HL-60 (cell line): ENCODE data around the gene SLC17A2.

ENCODE experiments used
- DNase-seq, 2 experiments: peaks; one replicate each; pipeline ENCODE4 v3.0.0-alpha.2; 2010 to 2020; ENCODE audit warnings: low read depth in 1 of 2, low spot score in 1 of 2
- H3K27ac ChIP-seq: fragments of 250-450 bp; sonication (Bioruptor Pico); replicated peaks from 2 replicates; pipeline ENCODE4 v1.5.1; 2020; ENCODE audit warnings: mild to moderate bottlenecking, moderate library complexity
- H3K27me3 ChIP-seq: fragments of 250-450 bp; sonication (Bioruptor Pico); 2 replicates; pipeline ENCODE4 v1.5.1; 2021; ENCODE audit warnings: mild to moderate bottlenecking, moderate library complexity; ENCODE audit not compliant: insufficient read depth, poor library complexity, severe bottlenecking
- H3K4me3 ChIP-seq: replicated peaks from 2 replicates; pipeline ENCODE4 v1.5.1; 2011; ENCODE audit warnings: mild to moderate bottlenecking, control low read depth, low read length; ENCODE audit not compliant: insufficient read depth
- GABPA ChIP-seq: IDR thresholded peaks from 2 replicates; pipeline ENCODE4 v1.6.1; 2012; ENCODE audit warnings: low read depth
- POLR2AphosphoS5 ChIP-seq: IDR thresholded peaks from 2 replicates; pipeline ENCODE4 v1.6.1; 2012; ENCODE audit warnings: low read depth
- SPI1 ChIP-seq: IDR thresholded peaks from 2 replicates; pipeline ENCODE4 v1.6.1; 2012; ENCODE audit warnings: low read depth, mild to moderate bottlenecking, borderline replicate concordance
- TF ChIP-seq, protein P1 (sequence below): IDR thresholded peaks from one replicate; pipeline ENCODE4 v1.5.1; 2011; ENCODE audit warnings: low read length, control low read depth, inconsistent platforms; ENCODE audit not compliant: insufficient read depth
- TF ChIP-seq, protein P2 (sequence below): IDR thresholded peaks from 2 replicates; pipeline ENCODE4 v1.6.1; 2012; ENCODE audit warnings: low read depth; ENCODE audit not compliant: insufficient replicate concordance

Gene SLC17A2

DNA sequence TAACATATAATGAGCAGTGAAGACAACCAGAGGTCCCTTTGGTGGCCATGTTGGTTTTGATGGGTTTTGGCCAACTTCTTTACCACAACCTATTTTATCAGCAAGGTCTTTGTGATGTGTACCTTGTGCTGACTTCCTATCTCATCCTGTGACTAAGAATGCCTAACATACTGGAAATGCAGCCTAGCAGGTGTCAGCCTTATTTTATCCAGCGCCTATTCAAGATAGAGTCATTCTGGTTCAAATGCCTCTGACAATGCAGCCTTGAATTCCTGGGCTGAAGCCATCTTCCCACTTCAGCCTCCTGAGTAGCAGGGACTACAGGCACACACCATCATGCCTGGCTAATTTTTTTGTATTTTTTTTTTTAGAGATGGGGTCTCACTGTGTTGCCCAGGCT, 24.3 kb upstream of the SLC17A2 start:
- TF ChIP-seq, protein P1, sequence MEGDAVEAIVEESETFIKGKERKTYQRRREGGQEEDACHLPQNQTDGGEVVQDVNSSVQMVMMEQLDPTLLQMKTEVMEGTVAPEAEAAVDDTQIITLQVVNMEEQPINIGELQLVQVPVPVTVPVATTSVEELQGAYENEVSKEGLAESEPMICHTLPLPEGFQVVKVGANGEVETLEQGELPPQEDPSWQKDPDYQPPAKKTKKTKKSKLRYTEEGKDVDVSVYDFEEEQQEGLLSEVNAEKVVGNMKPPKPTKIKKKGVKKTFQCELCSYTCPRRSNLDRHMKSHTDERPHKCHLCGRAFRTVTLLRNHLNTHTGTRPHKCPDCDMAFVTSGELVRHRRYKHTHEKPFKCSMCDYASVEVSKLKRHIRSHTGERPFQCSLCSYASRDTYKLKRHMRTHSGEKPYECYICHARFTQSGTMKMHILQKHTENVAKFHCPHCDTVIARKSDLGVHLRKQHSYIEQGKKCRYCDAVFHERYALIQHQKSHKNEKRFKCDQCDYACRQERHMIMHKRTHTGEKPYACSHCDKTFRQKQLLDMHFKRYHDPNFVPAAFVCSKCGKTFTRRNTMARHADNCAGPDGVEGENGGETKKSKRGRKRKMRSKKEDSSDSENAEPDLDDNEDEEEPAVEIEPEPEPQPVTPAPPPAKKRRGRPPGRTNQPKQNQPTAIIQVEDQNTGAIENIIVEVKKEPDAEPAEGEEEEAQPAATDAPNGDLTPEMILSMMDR = no peak
- no peak for TF ChIP-seq POLR2AphosphoS5
- TF ChIP-seq, protein P2, sequence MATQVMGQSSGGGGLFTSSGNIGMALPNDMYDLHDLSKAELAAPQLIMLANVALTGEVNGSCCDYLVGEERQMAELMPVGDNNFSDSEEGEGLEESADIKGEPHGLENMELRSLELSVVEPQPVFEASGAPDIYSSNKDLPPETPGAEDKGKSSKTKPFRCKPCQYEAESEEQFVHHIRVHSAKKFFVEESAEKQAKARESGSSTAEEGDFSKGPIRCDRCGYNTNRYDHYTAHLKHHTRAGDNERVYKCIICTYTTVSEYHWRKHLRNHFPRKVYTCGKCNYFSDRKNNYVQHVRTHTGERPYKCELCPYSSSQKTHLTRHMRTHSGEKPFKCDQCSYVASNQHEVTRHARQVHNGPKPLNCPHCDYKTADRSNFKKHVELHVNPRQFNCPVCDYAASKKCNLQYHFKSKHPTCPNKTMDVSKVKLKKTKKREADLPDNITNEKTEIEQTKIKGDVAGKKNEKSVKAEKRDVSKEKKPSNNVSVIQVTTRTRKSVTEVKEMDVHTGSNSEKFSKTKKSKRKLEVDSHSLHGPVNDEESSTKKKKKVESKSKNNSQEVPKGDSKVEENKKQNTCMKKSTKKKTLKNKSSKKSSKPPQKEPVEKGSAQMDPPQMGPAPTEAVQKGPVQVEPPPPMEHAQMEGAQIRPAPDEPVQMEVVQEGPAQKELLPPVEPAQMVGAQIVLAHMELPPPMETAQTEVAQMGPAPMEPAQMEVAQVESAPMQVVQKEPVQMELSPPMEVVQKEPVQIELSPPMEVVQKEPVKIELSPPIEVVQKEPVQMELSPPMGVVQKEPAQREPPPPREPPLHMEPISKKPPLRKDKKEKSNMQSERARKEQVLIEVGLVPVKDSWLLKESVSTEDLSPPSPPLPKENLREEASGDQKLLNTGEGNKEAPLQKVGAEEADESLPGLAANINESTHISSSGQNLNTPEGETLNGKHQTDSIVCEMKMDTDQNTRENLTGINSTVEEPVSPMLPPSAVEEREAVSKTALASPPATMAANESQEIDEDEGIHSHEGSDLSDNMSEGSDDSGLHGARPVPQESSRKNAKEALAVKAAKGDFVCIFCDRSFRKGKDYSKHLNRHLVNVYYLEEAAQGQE = no peak
- no peak for TF ChIP-seq GABPA

DNA sequence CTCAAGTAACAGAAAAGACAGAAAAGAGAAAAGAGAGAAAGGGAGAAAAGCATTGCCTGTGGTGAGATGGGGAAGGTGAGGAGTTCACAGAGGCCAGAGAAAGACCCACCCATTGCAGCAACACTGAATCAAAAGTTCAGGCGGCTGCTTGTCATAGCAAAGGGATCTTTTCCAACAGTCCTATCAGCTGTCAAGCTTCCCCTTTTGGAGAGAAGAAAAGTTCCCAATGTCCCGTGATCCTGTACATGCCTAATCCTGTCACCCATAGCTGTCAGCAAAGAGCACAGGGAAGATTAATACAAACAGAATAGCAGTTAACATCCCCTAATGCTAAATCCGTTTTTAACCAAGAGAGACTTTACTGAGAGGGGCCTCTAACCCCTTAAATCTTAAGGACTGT, 23.2 kb upstream of the SLC17A2 start:
- TF ChIP-seq GABPA = no peak
- TF ChIP-seq, protein P1 = no peak
- no peak for TF ChIP-seq SPI1
- no peak for TF ChIP-seq POLR2AphosphoS5
- TF ChIP-seq, protein P2 = no peak
- DNase-seq = no peak
- Histone ChIP-seq H3K4me3 (no peak overlapping the region), H3K27ac (no peak overlapping the region), H3K27me3 (no peaks in the 10 kb centered on the region)

More for the DNA sequence above, 24.3 kb upstream of the SLC17A2 start:
- Histone ChIP-seq H3K4me3 (no peak overlapping the region), H3K27me3 (no peaks in the 10 kb centered on the region), H3K27ac (no peak overlapping the region)
- DNase-seq = no peak

DNA sequence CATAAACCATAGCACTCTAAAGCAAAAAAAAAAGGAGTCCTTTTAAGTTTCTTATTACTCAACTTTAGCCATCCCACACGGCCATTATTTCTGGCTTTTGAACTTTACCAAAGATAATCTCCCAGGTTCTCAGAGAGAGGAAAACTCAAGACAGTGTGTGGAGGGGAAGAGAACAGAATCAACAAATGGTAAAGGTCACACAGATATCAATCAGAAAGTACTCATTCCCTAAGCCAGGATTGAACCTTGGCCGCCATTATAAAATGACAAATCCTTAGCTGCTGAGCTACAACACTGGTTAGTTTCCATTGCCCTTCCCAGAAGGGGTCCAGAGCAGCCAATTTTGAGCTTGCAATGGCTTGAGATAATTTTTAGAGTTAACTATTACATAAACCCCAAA, 22.0 kb upstream of the SLC17A2 start:
- Histone ChIP-seq H3K27me3 (no peaks in the 10 kb centered on the region), H3K27ac (no peak overlapping the region), H3K4me3 (no peak overlapping the region)
- DNase-seq = no peak
- TF ChIP-seq, protein P1 = no peak
- TF ChIP-seq, protein P2 = no peak
- TF ChIP-seq POLR2AphosphoS5 (no peak), SPI1 (no peak), GABPA (no peak)
